GM19328 (cell line): ENCODE measurements around the gene SLC10A3.

Experiments
- ATAC-seq: cut with Tn5 transposase; IDR thresholded peaks from one replicate; pipeline ENCODE4 v1.9.1; 2021; ENCODE audit warnings: mild to moderate bottlenecking, moderate library complexity; ENCODE audit not compliant: unreplicated experiment

SLC10A3 gene

GRCh38 chrX:154441984-154442707 lies 48.3 kb downstream of the SLC10A3 start:
- no peak for ATAC-seq

- no peak for ATAC-seq
Observed at GRCh38 chrX:154441564-154441963, 48.9 kb downstream of the SLC10A3 start.

- no peak for ATAC-seq
Observed at GRCh38 chrX:154440623-154441357, 49.6 kb downstream of the SLC10A3 start.

- no peak for ATAC-seq
Observed at GRCh38 chrX:154439841-154440240, 50.6 kb downstream of the SLC10A3 start.

GRCh38 chrX:154437971-154438893 lies 52.2 kb downstream of the SLC10A3 start:
- ATAC-seq = no peak
